NCI-H2107 (cell line): ENCODE measurements around the gene SSBP2.

Source experiments
- DNase-seq: peaks from one replicate; lab custom pipeline; 2025; lab: John Stamatoyannopoulos, UW

The SSBP2 gene

GRCh38 chr5:81766611-81767010 is 15.7 kb upstream of the SSBP2 start:
- no peak for DNase-seq

- DNase-seq = no peak
Measured at GRCh38 chr5:81763294-81763928, 12.5 kb upstream of the SSBP2 start.

- no peak for DNase-seq
Measured at GRCh38 chr5:81762853-81763252, 12.0 kb upstream of the SSBP2 start.

GRCh38 chr5:81762401-81762800 is 11.5 kb upstream of the SSBP2 start:
- no peak for DNase-seq

- no peak for DNase-seq
Measured at GRCh38 chr5:81761970-81762369, 11.1 kb upstream of the SSBP2 start.

DNA sequence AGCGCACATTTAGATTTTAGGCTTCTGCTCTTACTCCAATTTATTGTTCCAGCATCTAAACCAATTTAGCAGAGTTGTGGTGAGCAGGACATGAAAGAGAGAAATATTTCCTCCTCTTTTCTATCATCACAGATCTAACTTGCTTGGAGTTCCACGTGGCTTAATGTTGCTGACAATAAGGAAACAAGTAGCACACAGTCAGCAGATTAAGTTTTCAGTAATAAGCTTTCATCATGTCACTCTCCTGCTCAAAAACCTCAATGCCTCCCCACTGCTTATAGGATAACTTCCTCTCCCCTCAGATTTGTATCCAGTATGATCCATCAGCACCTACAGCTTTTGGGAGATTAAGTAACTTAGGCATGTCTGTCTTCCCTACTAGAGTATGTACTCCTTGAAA is 10.4 kb upstream of the SSBP2 start:
- no peak for DNase-seq

- DNase-seq = no peak
Measured at GRCh38 chr5:81760521-81760920, 9.6 kb upstream of the SSBP2 start.

DNA sequence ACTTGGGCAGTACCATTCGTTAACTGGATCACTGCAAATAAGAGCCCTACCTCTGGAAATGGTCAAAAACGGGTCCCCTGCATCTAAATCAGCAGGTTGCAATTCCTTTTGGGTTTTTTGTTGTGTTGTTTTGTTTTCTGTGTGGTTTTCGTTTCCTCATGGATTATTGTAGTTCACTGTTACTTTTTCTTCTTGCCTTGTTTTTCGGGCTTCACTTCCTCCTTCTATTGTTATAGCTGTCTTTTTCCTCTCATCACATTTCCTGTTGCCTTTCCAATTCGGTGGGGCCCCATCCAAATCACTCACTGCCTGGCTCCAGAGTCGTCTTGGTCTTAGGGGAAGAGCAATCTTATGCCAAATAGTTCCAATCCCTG is 8.7 kb upstream of the SSBP2 start:
- no peak for DNase-seq

GRCh38 chr5:81757404-81757803 is 6.5 kb upstream of the SSBP2 start:
- DNase-seq = no peak

DNA sequence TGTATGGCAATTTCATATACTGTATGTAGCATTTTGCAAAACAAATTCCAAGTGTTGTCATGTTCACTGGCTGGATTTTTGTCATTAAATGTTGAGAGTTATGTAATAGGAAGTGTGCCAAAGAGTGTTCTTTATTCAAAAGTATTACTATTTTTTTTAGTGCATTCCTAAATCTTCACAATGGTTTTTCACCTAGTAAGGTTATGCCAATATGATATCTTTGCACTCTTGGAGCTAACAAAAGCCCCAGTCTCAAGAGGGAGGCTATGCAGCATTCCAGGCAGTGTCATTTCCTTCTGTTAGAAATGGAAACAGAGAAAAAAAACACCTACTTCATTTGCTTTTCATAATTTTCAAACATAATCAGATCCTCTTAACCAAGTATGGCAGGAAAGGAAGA is 5.1 kb upstream of the SSBP2 start:
- no peak for DNase-seq

DNA sequence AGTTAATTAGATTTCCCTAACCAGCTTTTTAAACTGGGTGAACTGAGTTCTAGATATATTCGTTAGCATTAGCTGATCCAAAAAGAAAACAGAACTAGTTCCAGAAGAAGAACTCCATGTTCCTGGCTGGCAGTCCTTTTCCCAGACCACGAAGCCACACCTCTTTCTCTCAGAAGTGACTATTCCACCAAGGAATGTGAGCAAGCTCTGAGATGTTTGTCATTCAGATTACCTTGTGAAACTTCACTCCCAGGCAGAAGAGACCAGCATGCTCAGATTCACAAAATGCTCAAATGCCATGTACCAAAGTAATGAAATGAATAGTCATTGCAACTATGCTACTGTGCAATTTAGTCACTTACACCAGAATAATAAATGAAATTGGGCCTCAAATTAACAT is 4.4 kb upstream of the SSBP2 start:
- DNase-seq = no peak

GRCh38 chr5:81754621-81755020 is 3.7 kb upstream of the SSBP2 start:
- no peak for DNase-seq

DNA sequence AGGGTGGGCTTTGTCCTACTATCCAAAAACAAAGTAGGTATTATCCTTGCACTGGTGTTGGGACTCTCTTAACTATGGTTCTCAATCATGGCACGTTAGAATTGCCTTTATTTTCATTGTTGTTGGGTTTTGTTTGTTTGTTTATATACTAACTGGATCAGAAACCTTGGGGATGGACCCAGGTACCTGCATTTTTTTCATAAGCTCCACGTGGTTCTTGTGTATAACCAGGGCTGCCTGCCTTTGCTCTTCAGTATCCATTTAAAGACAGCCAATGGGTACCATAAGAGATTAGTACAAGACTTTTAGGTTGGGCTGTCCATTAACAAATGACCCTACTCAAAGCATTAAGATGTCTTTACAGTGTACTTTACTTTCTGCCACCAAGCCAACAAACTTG is 2.5 kb upstream of the SSBP2 start:
- DNase-seq = no peak

DNA sequence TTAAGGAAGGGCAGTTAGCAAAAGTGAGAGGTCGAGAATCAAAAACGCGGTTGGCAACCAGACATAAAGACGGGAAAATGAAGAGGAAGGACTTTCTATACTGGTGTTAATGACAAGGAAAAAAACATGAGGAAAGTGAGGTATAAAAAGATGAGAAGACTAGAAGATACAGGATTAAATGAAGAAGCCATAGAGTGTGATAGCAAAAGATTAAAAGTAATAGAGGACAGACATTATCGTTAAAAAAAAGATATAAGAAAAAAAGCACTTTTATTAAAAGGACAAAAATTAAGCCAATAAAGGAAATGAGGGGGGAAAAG is 1.7 kb upstream of the SSBP2 start:
- DNase-seq = no peak

GRCh38 chr5:81751836-81752643 is 1.1 kb upstream of the SSBP2 start:
- no peak for DNase-seq

GRCh38 chr5:81750308-81751008 is 439 bp downstream of the SSBP2 start:
- DNase-seq = no peak

DNA sequence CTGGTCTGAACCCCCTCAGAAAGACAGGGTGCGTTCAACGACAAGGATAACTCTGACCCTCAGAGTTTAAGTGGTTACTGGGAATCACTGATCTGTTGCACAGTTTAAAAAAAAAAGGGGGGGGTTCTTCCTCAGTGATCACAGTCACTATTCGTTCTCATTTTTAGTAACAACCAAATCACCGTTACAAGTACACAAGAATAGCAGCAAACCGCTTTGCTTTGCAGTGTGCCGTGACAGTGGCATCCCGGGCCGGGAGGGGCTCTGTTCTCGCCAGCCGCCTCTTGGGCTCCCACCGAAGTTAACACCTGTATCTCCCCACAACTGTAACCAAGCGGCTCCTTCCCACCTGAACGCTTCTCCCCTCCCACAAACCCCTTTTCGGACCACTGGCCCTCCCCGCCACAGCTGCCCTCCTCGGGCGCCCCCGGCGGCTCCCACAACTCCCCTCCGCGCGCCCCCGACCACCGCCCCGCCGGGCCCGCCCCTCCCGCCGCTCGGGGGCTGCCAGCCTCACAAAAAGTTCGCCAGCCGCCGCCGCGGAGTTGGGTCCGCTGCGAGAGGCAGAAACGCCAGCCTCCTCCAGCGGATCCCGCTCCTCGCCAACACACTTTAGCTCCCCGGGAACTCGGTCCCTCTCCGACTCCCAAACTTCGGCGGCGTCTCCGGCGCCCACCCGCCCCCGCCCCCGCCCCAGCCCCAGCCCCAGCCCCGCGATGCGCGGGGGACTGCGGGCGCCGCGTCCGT is 1.2 kb downstream of the SSBP2 start:
- no peak for DNase-seq

DNA sequence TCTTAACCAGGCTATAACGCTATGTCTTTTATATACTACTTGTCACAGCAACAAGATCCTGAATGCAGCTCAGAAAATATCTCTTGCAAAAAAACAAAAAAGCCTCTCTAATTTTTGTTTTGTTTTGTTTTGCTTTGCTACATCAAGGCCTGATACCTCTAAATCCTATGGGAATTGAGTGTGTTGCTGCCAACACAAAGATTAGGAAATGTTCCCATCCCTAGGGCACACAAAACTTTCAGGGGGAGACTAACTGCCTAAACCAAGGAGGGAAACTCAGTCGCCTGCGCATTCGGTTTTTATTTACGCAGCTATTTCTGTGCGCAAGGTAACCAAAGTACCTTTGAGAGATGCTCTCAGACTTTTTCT is 1.7 kb downstream of the SSBP2 start:
- no peak for DNase-seq

DNA sequence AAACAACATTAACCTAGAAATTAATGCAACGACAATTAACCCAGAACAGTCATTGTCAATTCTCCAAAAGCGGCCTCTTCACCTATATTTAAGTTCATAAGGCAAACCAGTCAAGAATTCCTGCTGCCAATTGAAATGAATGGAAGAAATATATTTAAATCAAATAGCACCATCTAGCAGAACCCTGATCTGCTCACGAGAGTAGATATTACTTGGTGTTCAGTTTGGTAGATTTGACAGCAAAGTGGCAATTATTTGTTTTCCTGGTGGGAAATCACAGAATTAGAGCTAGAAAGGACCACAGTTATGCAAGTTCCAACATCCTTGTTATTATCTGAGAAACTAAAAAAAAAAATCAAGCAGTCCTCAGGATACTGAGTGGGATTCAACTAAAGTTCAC is 2.3 kb downstream of the SSBP2 start:
- no peak for DNase-seq

- no peak for DNase-seq
Measured at GRCh38 chr5:81747030-81747429, 3.9 kb downstream of the SSBP2 start.

GRCh38 chr5:81740758-81741157 is 10.1 kb downstream of the SSBP2 start:
- no peak for DNase-seq

- no peak for DNase-seq
Measured at GRCh38 chr5:81739291-81739690, 11.6 kb downstream of the SSBP2 start.

- DNase-seq = no peak
Measured at GRCh38 chr5:81729276-81729675, 21.6 kb downstream of the SSBP2 start.
